Measurements from ENCODE around the gene SCAMP2.

- TF ChIP-seq EZH2 (IDR thresholded peaks at IDR 0.05; ENCODE audit: low read length, missing control alignments) (no peak), CTCF (conservative IDR thresholded peaks at IDR 0.05 in 1 of 2, IDR thresholded peaks at IDR 0.05 in 1 of 2; ENCODE audit: low read depth in 1 of 2, low read length in 2 of 2) (no peak)
These were observed 11.5 kb upstream of the SCAMP2 start for GRCh38 chr15:74884428-74885223.
